Measurements from ENCODE around the gene AGPAT4.

DNA sequence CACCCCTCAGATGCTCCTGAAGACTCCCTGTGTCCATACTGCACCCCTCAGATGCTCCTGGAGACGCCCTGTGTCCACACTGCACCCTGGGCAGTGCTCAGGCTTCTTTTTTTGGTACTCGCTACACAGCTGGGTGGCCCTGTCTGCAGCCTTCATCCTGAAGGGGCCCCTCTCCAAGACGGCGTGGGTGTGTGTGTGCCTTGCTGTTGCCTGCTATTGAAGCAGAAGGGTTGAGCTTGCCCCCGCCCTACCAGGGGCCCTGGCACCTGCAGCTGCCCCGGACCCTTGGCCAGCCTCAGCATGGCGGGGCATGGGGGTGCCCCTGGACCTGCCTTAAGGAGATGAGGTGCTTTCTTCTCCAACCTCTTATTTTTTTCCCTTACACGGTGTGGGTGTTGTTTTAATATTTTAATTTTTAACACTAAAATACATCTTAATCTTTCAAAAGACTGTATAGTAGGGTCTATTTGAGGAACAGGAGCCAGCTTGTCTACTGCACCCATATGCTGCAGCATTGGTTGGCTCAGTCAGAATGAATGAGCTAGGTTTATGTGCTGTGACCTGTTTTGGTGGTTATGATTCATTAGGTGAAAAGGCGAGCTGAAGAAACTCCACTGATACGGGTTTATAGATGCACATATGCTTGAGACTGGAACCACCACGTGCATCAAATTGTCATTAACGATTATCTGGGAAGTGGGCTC lies 135.9 kb downstream of the AGPAT4 start:
- TF ChIP-seq EZH2phosphoT487 (IDR thresholded peaks at IDR 0.05; ENCODE audit: insufficient read depth, low read depth) (no peak), EZH2 (IDR thresholded peaks at IDR 0.05; ENCODE audit: insufficient read depth, poor library complexity, severe bottlenecking) (no peak)

All from GM23248 (cell line).